Measurements from ENCODE around the gene ZBTB25. TPM values are rescaled to one million over a fixed set of nuclear protein-coding genes. Genes with fewer than 3 reads are reported as not detected.
A peak's percentile ranks its signal among the peaks of the same experiment; 100 is the strongest.

ZBTB25 gene
- total and polyA plus RNA-seq, 7 experiments from 2014 or later, result 30.5 to 88.0 (median 48.4) TPM

- Mint-ChIP-seq H3K4me3 (no peak overlapping the region), H3K27ac (peak overlapping the region in 3 of 9 donors; percentile 8 to 72 (median 62)), H3K9me3 (no peaks in the 10 kb centered on the region), H3K4me1 (peaks cover 0 to 19% (median 4%) of the 10 kb centered on the region in 7 donors), H3K27me3 (no peaks in the 10 kb centered on the region), H3K36me3 (peaks cover 14 to 62% (median 29%) of the 10 kb centered on the region in 5 donors)
- POLR2A ChIA-PET, result interaction anchor here (0.6 kb wide), 1 partner anchor 13 kb away, joined by 4 read pairs; no protein-coding TSS in a partner anchor
- CTCF ChIA-PET, result interaction anchor here (1.7 kb wide), 1 partner anchor 9 kb away, joined by 6 read pairs; no protein-coding TSS in a partner anchor
- Histone ChIP-seq H3K36me3 (ENCODE audit: control insufficient read depth in 2 of 3, insufficient read depth in 3 of 3, low read length in 3 of 3) (peaks cover 0 to 41% (median 0%) of the 10 kb centered on the region in 3 experiments), H3K4me1 (ENCODE audit: control insufficient read depth in 2 of 2, insufficient read depth in 2 of 2, low read length in 2 of 2) (no peaks in the 10 kb centered on the region), H3K27ac (ENCODE audit: low read depth, low read length) (no peak overlapping the region), H3K27me3 (ENCODE audit: control insufficient read depth in 2 of 2, insufficient read depth in 2 of 2, low read length in 2 of 2) (no peaks in the 10 kb centered on the region), H3K9me3 (ENCODE audit: control insufficient read depth in 2 of 3, low read length in 3 of 3) (no peaks in the 10 kb centered on the region), H3K4me3 (ENCODE audit: low read length) (no peak overlapping the region)
- DNase-seq (no peak), ATAC-seq (no peak)
- intact Hi-C loops (cut with micrococcal nuclease), result no loop called here
Measured at GRCh38 chr14:64439141-64439540, 64.5 kb downstream of the ZBTB25 start.

- Histone ChIP-seq H3K9me3 (ENCODE audit: control insufficient read depth in 2 of 3, low read length in 3 of 3) (no peaks in the 10 kb centered on the region), H3K36me3 (ENCODE audit: control insufficient read depth in 2 of 3, insufficient read depth in 3 of 3, low read length in 3 of 3) (peaks cover 0 to 36% (median 0%) of the 10 kb centered on the region in 3 experiments), H3K27me3 (ENCODE audit: control insufficient read depth in 2 of 2, insufficient read depth in 2 of 2, low read length in 2 of 2) (no peaks in the 10 kb centered on the region), H3K4me3 (ENCODE audit: low read length) (no peak overlapping the region), H3K4me1 (ENCODE audit: control insufficient read depth in 2 of 2, insufficient read depth in 2 of 2, low read length in 2 of 2) (no peaks in the 10 kb centered on the region), H3K27ac (ENCODE audit: low read depth, low read length) (no peak overlapping the region)
- Mint-ChIP-seq H3K9me3 (no peaks in the 10 kb centered on the region), H3K27me3 (no peaks in the 10 kb centered on the region), H3K4me3 (peak overlapping the region in 1 of 10 donors; percentile 45), H3K36me3 (peaks cover 10 to 59% (median 33%) of the 10 kb centered on the region in 5 donors), H3K4me1 (peaks cover 0 to 18% (median 0%) of the 10 kb centered on the region in 7 donors), H3K27ac (peak overlapping the region in 2 of 9 donors; percentile 8 to 72)
- POLR2A ChIA-PET, result no interaction called here
- ATAC-seq (no peak), DNase-seq (no peak)
- intact Hi-C loops (cut with micrococcal nuclease), result no loop called here
- CTCF ChIA-PET, result interaction anchor here (1.4 to 1.7 kb wide), 2 partner anchors 8 to 41 kb away, joined by 4 to 6 read pairs; no protein-coding TSS in a partner anchor
Measured at GRCh38 chr14:64438181-64438841, 65.3 kb downstream of the ZBTB25 start.

GRCh38 chr14:64434528-64434927, 69.1 kb downstream of the ZBTB25 start:
- no peak overlapping the region for H3K4me3 ChIP-seq (ENCODE audit: low read length)
- H3K27me3 Mint-ChIP-seq, result no peaks in the 10 kb centered on the region
- peaks cover 0 to 32% (median 0%) of the 10 kb centered on the region in 3 experiments for H3K36me3 ChIP-seq (ENCODE audit: control insufficient read depth in 2 of 3, insufficient read depth in 3 of 3, low read length in 3 of 3)
- H3K27ac Mint-ChIP-seq, result no peak overlapping the region
- no peaks in the 10 kb centered on the region for H3K9me3 ChIP-seq (ENCODE audit: control insufficient read depth in 2 of 3, low read length in 3 of 3)
- peaks cover 7 to 49% (median 28%) of the 10 kb centered on the region in 5 donors for H3K36me3 Mint-ChIP-seq
- H3K27me3 ChIP-seq (ENCODE audit: control insufficient read depth in 2 of 2, insufficient read depth in 2 of 2, low read length in 2 of 2), result no peaks in the 10 kb centered on the region
- DNase-seq, result no peak
- H3K4me1 ChIP-seq (ENCODE audit: control insufficient read depth in 2 of 2, insufficient read depth in 2 of 2, low read length in 2 of 2), result no peaks in the 10 kb centered on the region
- no peak overlapping the region for H3K4me3 Mint-ChIP-seq
- ATAC-seq, result no peak
- ChIA-PET POLR2A (interaction anchor here (1.1 kb wide), 1 partner anchor 11 kb away, joined by 3 read pairs; no protein-coding TSS in a partner anchor), CTCF (interaction anchor here (1.3 to 1.8 kb wide), 2 partner anchors 44 to 76 kb away, joined by 3 to 7 read pairs; no protein-coding TSS in a partner anchor)
- no peaks in the 10 kb centered on the region for H3K9me3 Mint-ChIP-seq
- intact Hi-C loops (cut with micrococcal nuclease), result loop anchor here in 1 of 2 donors (5.0 kb wide), 1 partner anchor 33 kb away; the partner anchor contains the start of gene AKAP5
- H3K27ac ChIP-seq (ENCODE audit: low read depth, low read length), result no peak overlapping the region
- peaks cover 0 to 18% (median 0%) of the 10 kb centered on the region in 7 donors for H3K4me1 Mint-ChIP-seq

GRCh38 chr14:64423987-64424386, 79.7 kb downstream of the ZBTB25 start:
- Mint-ChIP-seq H3K9me3 (no peaks in the 10 kb centered on the region), H3K27me3 (no peaks in the 10 kb centered on the region), H3K4me3 (no peak overlapping the region), H3K27ac (no peak overlapping the region), H3K36me3 (peaks cover 4 to 68% (median 29%) of the 10 kb centered on the region in 5 donors), H3K4me1 (peaks cover 0 to 4% (median 0%) of the 10 kb centered on the region in 7 donors)
- Histone ChIP-seq H3K27ac (ENCODE audit: low read depth, low read length) (no peak overlapping the region), H3K4me3 (ENCODE audit: low read length) (no peak overlapping the region), H3K9me3 (ENCODE audit: control insufficient read depth in 2 of 3, low read length in 3 of 3) (no peaks in the 10 kb centered on the region), H3K4me1 (ENCODE audit: control insufficient read depth in 2 of 2, insufficient read depth in 2 of 2, low read length in 2 of 2) (no peaks in the 10 kb centered on the region), H3K27me3 (ENCODE audit: control insufficient read depth in 2 of 2, insufficient read depth in 2 of 2, low read length in 2 of 2) (no peaks in the 10 kb centered on the region), H3K36me3 (ENCODE audit: control insufficient read depth in 2 of 3, insufficient read depth in 3 of 3, low read length in 3 of 3) (peaks cover 6 to 53% (median 9%) of the 10 kb centered on the region in 3 experiments)
- intact Hi-C loops (cut with micrococcal nuclease), result no loop called here
- DNase-seq (no peak), ATAC-seq (no peak)
- CTCF ChIA-PET, result interaction anchor here (0.6 to 1.1 kb wide), 2 partner anchors 54 to 160 kb away, joined by 3 read pairs; no protein-coding TSS in a partner anchor
- POLR2A ChIA-PET, result interaction anchor here (0.6 kb wide), 1 partner anchor 1047 kb away, joined by 6 read pairs; no protein-coding TSS in a partner anchor

- ChIA-PET CTCF (interaction anchor here (0.7 to 1.1 kb wide), 3 partner anchors 14 to 72 kb away, joined by 3 to 6 read pairs (median 5); no protein-coding TSS in a partner anchor), POLR2A (no interaction called here)
- no peak overlapping the region for H3K27ac ChIP-seq (ENCODE audit: low read depth, low read length)
- no peaks in the 10 kb centered on the region for H3K27me3 Mint-ChIP-seq
- DNase-seq, result no peak
- H3K27ac Mint-ChIP-seq, result peak overlapping the region in 1 of 9 donors; percentile 31
- no peaks in the 10 kb centered on the region for H3K9me3 Mint-ChIP-seq
- H3K4me3 Mint-ChIP-seq, result no peak overlapping the region
- ATAC-seq, result no peak
- peaks cover 6 to 61% (median 13%) of the 10 kb centered on the region in 3 experiments for H3K36me3 ChIP-seq (ENCODE audit: control insufficient read depth in 2 of 3, insufficient read depth in 3 of 3, low read length in 3 of 3)
- peaks cover 0 to 4% (median 0%) of the 10 kb centered on the region in 7 donors for H3K4me1 Mint-ChIP-seq
- no peaks in the 10 kb centered on the region for H3K27me3 ChIP-seq (ENCODE audit: control insufficient read depth in 2 of 2, insufficient read depth in 2 of 2, low read length in 2 of 2)
- H3K4me3 ChIP-seq (ENCODE audit: low read length), result no peak overlapping the region
- peaks cover 4 to 66% (median 29%) of the 10 kb centered on the region in 5 donors for H3K36me3 Mint-ChIP-seq
- no peaks in the 10 kb centered on the region for H3K4me1 ChIP-seq (ENCODE audit: control insufficient read depth in 2 of 2, insufficient read depth in 2 of 2, low read length in 2 of 2)
- intact Hi-C loops (cut with micrococcal nuclease), result no loop called here
- no peaks in the 10 kb centered on the region for H3K9me3 ChIP-seq (ENCODE audit: control insufficient read depth in 2 of 3, low read length in 3 of 3)
Measured at GRCh38 chr14:64422756-64423155, 80.9 kb downstream of the ZBTB25 start.

- no peak overlapping the region for H3K4me3 ChIP-seq (ENCODE audit: low read length)
- H3K9me3 ChIP-seq (ENCODE audit: control insufficient read depth in 2 of 3, low read length in 3 of 3), result no peaks in the 10 kb centered on the region
- H3K36me3 ChIP-seq (ENCODE audit: control insufficient read depth in 2 of 3, insufficient read depth in 3 of 3, low read length in 3 of 3), result peaks cover 6 to 60% (median 13%) of the 10 kb centered on the region in 3 experiments
- Mint-ChIP-seq H3K27ac (no peak overlapping the region), H3K4me1 (peaks cover 0 to 4% (median 0%) of the 10 kb centered on the region in 7 donors), H3K9me3 (no peaks in the 10 kb centered on the region), H3K4me3 (no peak overlapping the region), H3K36me3 (peaks cover 8 to 66% (median 29%) of the 10 kb centered on the region in 5 donors), H3K27me3 (no peaks in the 10 kb centered on the region)
- intact Hi-C loops (cut with micrococcal nuclease), result no loop called here
- ChIA-PET POLR2A (no interaction called here), CTCF (interaction anchor here (1.3 kb wide), 1 partner anchor 8 kb away, joined by 7 read pairs; no protein-coding TSS in a partner anchor)
- H3K4me1 ChIP-seq (ENCODE audit: control insufficient read depth in 2 of 2, insufficient read depth in 2 of 2, low read length in 2 of 2), result no peaks in the 10 kb centered on the region
- H3K27me3 ChIP-seq (ENCODE audit: control insufficient read depth in 2 of 2, insufficient read depth in 2 of 2, low read length in 2 of 2), result no peaks in the 10 kb centered on the region
- ATAC-seq (no peak), DNase-seq (no peak)
- H3K27ac ChIP-seq (ENCODE audit: low read depth, low read length), result no peak overlapping the region
Measured at GRCh38 chr14:64422005-64422404, 81.6 kb downstream of the ZBTB25 start.

All from naive thymus-derived CD4-positive, alpha-beta T cell (primary cell).